Duodenal mucosa (tissue), 2 donors: Measurements from ENCODE around the gene RARS1.

Experiments used
- H3K27ac ChIP-seq: one replicate; pipeline ENCODE4 v1.7.0; 2013; ENCODE audit warnings: low read depth, low read length
- H3K27me3 ChIP-seq, 2 donors: one replicate each; pipeline ENCODE4 v1.7.0; 2013; ENCODE audit warnings: low read length in 2 of 2, control low read depth in 1 of 2; ENCODE audit not compliant: insufficient read depth in 2 of 2, control insufficient read depth in 1 of 2
- H3K36me3 ChIP-seq, 2 donors: one replicate each; pipeline ENCODE4 v1.7.0; 2013; ENCODE audit warnings: low read length in 2 of 2, control low read depth in 1 of 2; ENCODE audit not compliant: insufficient read depth in 2 of 2, control insufficient read depth in 1 of 2
- H3K4me1 ChIP-seq, 2 donors: one replicate each; pipeline ENCODE4 v1.7.0; 2013; ENCODE audit warnings: low read length in 2 of 2, control low read depth in 1 of 2; ENCODE audit not compliant: insufficient read depth in 2 of 2, control insufficient read depth in 1 of 2
- H3K4me3 ChIP-seq, 2 donors: one replicate each; pipeline ENCODE4 v1.7.0; 2013; ENCODE audit warnings: low read length in 2 of 2, low read depth in 1 of 2
- H3K9ac ChIP-seq, 2 donors: one replicate each; pipeline ENCODE4 v1.7.0; 2013; ENCODE audit warnings: low read length in 2 of 2, low read depth in 1 of 2
- H3K9me3 ChIP-seq, 2 donors: one replicate each; pipeline ENCODE4 v1.7.0; 2013; ENCODE audit warnings: low read length in 2 of 2, control low read depth in 1 of 2; ENCODE audit not compliant: control insufficient read depth in 1 of 2

The RARS1 gene

GRCh38 chr5:168552146-168552545 lies 65.9 kb downstream of the RARS1 start:
- no peaks in the 10 kb centered on the region for H3K27me3 ChIP-seq
- H3K4me1 ChIP-seq: no peaks in the 10 kb centered on the region
- H3K9ac ChIP-seq: no peak overlapping the region
- no peak overlapping the region for H3K27ac ChIP-seq
- H3K36me3 ChIP-seq: peaks cover 17 to 67% of the 10 kb centered on the region in 2 donors
- H3K9me3 ChIP-seq: no peaks in the 10 kb centered on the region
- H3K4me3 ChIP-seq: no peak overlapping the region

DNA sequence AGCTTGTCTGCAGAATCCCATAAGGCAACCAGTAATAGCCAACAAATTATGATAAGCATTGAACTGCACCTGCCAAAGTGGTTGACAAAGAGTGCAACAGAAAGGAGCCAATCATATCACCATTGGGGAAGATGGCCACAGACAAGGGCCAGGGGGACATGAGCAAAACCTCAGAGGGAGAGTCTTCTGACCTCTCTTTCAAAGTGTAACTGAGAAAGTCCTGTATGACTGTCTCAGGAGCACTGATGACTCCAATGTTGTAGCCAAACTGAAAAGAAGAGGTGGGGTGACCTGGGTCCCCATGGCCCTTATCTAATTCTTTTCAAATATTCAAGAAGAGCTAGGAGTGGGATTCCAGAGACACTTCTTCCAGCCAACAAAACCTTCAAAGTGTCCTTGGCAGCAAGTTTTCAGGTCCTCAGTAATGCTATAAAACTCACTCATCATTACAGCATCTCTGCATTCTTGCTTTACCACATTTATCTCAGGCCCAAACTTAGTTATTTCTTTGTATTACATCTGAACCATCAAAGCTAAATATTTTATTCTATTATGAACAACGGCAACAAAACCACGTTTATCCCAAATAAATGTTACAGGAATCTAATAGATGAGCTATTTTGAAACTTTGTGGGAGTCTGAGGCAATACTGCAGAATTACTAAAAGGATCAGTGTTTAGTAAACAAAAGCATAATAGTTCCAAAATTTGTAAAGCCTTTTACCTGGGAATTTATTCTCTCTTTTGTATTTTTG lies 67.3 kb downstream of the RARS1 start:
- H3K9me3 ChIP-seq: no peaks in the 10 kb centered on the region
- no peak overlapping the region for H3K9ac ChIP-seq
- H3K36me3 ChIP-seq: peaks cover 23 to 70% of the 10 kb centered on the region in 2 donors
- no peaks in the 10 kb centered on the region for H3K4me1 ChIP-seq
- H3K27ac ChIP-seq: no peak overlapping the region
- no peak overlapping the region for H3K4me3 ChIP-seq
- H3K27me3 ChIP-seq: no peaks in the 10 kb centered on the region

GRCh38 chr5:168557389-168557788 lies 71.1 kb downstream of the RARS1 start:
- no peaks in the 10 kb centered on the region for H3K27me3 ChIP-seq
- peaks cover 27 to 84% of the 10 kb centered on the region in 2 donors for H3K36me3 ChIP-seq
- H3K27ac ChIP-seq: no peak overlapping the region
- peaks cover 3 to 4% of the 10 kb centered on the region in 2 donors for H3K4me1 ChIP-seq
- no peak overlapping the region for H3K9ac ChIP-seq
- H3K4me3 ChIP-seq: no peak overlapping the region
- no peaks in the 10 kb centered on the region for H3K9me3 ChIP-seq

DNA sequence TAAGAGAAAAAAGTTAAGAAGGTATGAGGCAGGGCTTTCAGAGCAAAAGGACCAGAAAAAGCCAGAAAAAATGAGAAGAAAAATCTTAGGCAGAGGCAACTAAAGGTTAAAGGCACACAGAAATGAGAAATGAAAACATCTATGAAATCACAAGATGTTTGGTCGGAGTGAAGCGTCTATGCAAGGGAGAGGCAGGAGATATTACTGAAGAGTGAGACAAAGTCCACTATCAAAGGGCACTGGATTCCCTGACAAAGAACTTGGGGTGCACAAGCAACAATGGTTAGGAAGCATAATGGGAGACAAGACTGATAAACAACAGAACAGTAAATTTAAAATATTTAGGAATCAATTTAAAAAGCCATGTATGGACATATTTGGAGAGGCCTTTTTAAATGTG lies 76.0 kb downstream of the RARS1 start:
- Histone ChIP-seq H3K9me3 (no peaks in the 10 kb centered on the region), H3K4me3 (no peak overlapping the region), H3K27ac (no peak overlapping the region), H3K36me3 (peaks cover 29 to 72% of the 10 kb centered on the region in 2 donors), H3K27me3 (no peaks in the 10 kb centered on the region), H3K9ac (no peak overlapping the region), H3K4me1 (peaks cover 7 to 11% of the 10 kb centered on the region in 2 donors)

DNA sequence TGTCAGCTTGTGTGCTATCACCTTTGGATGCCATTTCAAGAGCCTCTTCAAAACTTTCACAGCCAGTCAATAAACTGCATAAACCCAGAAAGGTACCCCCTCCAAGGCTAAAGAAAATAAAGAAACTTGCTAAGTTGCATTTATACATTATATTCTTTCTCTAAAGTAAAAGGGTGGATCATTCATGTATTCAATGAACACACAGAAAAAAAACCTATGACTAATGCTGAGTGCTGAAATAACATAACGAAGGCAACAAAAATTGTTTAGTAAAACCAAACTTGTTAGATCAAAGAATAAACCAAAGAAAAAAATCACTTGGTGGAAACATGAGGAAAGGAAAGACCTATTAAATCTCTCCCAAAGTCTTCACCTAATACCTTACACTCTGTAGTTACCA lies 77.7 kb downstream of the RARS1 start:
- Histone ChIP-seq H3K4me3 (no peak overlapping the region), H3K27me3 (no peaks in the 10 kb centered on the region), H3K9ac (no peak overlapping the region), H3K4me1 (peaks cover 7 to 11% of the 10 kb centered on the region in 2 donors), H3K27ac (no peak overlapping the region), H3K9me3 (no peaks in the 10 kb centered on the region), H3K36me3 (peaks cover 23 to 67% of the 10 kb centered on the region in 2 donors)

DNA sequence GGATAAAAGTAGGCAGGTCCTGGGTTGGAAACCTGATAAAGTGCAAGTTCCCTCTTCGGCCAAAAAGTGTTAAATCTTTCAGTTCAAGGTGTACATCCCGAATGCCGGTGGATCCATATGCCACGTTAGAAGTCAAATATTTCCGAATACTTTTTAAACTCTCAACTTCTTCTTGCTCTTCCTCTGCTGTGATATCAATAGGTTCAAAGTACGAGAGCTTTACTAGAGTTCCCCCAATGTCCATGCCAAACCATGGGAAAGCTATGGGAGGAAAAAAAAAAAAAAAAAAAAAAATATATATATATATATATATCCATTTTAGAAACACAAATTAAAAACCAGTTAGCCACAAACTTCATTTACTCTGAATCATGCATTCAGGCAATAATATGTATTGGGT lies 82.5 kb downstream of the RARS1 start:
- no peak overlapping the region for H3K4me3 ChIP-seq
- no peaks in the 10 kb centered on the region for H3K27me3 ChIP-seq
- no peaks in the 10 kb centered on the region for H3K9me3 ChIP-seq
- H3K4me1 ChIP-seq: no peaks in the 10 kb centered on the region
- peaks cover 17 to 34% of the 10 kb centered on the region in 2 donors for H3K36me3 ChIP-seq
- H3K27ac ChIP-seq: no peak overlapping the region
- no peak overlapping the region for H3K9ac ChIP-seq
